ENCODE data around the gene YEATS2.
"Not testable (repeated sequence)": the region's sequence is repeated elsewhere in the genome, so short reads cannot be mapped to it uniquely, and the experiment has no call there.

The YEATS2 gene

DNA sequence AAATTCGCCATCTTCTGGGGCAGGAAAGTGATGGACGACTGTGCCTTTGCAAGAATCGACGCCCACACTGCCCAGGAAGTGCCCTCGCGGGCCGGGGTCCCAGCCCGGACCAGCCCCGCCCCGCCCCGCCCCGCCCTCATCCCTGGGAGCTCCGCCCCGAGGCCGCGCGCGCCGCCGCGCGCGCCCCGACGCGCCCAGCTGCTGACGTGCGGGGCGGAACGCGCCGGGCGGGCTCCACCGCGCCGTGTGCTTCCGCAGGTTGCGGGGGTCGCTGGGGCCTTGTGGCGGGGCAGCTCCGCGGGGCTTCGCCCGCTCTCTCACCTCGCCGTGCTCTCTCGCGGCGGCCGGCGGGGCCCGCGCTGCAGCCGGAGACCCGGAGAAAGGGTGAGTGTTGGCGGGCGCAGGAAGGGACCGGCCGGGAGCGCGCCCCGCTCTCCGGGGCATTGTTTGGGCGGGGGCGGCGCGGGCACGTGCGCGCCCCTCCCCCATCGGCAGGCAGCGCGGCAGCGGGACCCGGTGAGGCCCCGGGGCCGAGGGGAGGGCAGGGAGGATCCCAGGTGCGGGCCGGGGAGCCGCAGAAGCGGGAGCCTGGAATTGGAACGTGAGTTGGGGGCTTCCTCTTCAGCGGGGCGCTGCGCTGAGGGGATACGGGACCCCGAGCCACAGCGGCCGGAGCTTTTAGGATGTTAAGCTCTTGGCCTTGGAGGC is at the start of gene YEATS2:
Gene YEATS2 (plus strand): TSS at position 188 of the 708 bp plus-strand sequence. CDS start 17,366 bp downstream, outside the sequence.
- DNase-seq, result peak; percentile 61

GRCh38 chr3:183650554-183650953 is 47.0 kb upstream of the YEATS2 start:
- no peak for DNase-seq

GRCh38 chr3:183653209-183654064 is 44.2 kb upstream of the YEATS2 start:
- no peak for DNase-seq

DNA sequence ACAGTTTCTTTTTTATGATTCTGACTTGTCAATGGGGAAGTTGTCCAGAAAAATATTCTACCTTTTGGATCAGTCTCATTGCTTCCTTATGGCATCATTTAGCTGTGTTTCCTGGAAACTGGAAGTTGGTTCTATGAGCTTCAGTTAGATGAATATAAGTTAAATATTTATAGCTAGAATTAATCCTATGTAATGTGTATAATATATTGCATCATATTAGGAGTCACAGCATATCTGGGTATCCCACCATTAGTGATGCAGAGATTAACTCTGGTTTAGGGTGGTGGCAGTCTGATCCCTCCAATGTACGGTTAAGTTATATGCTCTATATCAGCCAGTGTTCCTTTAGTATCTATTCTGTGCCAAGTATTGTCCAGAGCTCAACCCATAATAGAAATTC is 42.9 kb upstream of the YEATS2 start:
- DNase-seq, result no peak

- DNase-seq, result no peak
Observed at GRCh38 chr3:183662099-183662498, 35.5 kb upstream of the YEATS2 start.

- no peak for DNase-seq
Observed at GRCh38 chr3:183664913-183665381, 32.6 kb upstream of the YEATS2 start.

- no peak for DNase-seq
Observed at GRCh38 chr3:183680061-183680460, 17.5 kb upstream of the YEATS2 start.

- no peak for DNase-seq
Observed at GRCh38 chr3:183687705-183688104, 9.9 kb upstream of the YEATS2 start.

GRCh38 chr3:183688874-183689273 is 8.7 kb upstream of the YEATS2 start:
- DNase-seq, result no peak

- not testable (repeated sequence) for DNase-seq
Observed at GRCh38 chr3:183689621-183690020, 8.0 kb upstream of the YEATS2 start.

GRCh38 chr3:183690402-183690995 is 7.1 kb upstream of the YEATS2 start:
- DNase-seq, result no peak

GRCh38 chr3:183692436-183692835 is 5.2 kb upstream of the YEATS2 start:
- no peak for DNase-seq

DNA sequence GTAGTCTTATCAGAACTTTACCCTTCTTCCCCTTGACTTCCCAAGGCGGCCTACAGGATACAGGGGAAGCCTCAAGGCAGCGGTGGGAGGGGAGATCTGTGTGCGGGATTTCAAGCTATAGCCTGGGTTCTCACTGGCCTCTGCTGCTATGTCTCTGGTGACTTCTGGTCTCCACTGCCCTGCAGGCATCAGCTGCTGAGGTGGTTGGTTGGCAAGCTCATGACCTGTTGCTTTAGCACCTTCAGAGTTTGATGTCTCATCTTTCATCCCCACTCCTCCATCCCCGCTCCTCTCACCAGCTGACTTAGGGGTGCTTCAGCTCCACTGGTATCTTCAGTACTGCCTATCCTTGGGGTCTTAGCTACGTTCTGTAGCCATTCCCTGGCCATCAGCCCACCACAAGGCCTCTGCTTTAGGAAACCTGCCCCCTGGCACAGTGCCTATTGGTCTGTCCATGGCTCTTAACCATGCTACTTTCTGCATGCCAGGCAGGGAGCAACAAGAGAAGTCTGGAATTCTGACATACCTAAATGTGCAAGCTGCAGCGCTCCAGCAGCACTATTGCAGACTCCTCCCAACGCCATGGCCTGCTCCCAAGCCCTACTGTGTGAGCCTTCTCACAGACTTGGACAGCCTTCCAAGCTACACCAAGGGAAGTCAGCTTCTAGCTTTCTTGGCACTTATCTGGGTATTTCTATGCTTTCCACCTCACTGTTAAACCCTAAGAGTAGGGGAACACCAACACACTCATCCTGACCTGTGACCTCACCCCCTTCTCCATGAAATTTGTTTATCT is 1.8 kb upstream of the YEATS2 start:
- DNase-seq, result no peak

DNA sequence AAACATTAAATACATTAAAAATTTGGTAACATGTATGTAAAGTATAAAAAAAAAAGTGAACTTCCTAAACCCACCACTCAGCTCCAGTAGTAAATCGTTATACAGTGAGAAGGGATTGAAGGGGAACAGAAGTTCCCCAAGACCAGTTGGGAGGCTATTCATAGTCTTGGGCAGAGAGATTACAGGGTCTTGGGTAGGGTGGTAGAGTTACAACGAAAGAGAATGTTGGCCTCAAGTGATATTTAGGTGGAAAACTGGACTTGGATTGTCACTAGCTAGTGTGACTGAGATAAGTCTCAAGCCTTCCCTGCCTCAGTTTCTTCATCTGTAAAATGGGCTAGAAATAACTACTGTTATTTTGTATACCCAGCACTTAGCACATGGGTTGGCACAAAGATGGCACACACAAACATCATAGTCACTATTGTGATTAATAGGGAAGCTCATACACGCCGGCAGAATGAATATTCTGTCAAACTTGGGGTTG is 431 bp upstream of the YEATS2 start:
- DNase-seq, result no peak

- peak; percentile 27 for DNase-seq
Observed at GRCh38 chr3:183698318-183698751, 738 bp downstream of the YEATS2 start.

GRCh38 chr3:183698756-183699155 is 1.2 kb downstream of the YEATS2 start:
- peak; percentile 37 for DNase-seq

DNA sequence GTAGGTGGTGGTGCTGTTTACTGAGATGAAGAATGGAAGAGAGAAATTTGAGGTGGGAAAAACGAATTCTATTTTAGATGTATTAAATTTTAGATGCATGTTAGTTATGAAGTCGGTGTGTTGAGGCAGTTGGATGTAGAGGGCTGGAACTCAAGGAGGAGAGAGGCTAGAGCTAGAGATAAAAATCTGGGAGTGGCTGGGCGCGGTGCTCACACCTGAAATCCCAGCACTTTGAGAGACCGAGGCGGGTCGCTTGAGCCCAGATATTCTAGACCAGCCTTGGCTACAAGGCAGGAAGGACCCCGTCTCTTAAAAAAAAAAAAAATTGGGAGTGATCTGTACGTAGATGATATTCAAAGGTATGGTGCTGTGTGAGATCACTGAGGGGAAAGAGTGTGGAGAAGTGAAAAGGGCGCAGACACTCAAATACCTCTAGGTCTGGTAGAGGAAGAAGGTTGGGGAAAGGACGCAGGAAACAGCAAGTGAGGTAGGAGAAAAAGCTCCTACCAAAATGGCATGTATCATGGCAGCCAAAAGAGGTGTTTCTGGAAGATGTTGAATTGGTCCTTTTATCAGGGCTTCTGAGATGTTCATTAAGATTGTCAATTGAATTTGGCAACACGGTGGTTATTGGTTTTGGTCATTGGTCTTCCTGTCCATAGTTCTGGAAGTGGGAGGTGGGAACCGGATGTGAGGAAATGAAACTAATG is 1.8 kb downstream of the YEATS2 start:
- DNase-seq, result no peak

DNA sequence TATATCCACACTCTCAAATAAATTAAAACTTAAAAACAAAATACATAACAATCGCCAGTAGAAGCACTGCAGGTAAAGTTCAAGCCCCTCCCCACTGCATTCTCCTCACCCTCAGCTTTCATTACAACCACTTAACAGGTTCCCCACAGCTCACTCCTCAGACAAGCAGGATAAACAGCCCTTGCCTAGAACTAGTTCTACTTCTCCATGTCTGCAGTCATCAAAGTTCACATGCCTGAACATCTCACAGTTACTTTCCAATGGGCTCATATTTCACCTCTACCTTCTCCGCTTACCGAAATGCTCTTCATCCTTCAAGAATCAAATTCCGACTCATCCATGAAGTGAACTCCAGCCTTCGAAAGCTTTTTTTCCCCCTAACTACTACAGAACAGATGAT is 4.1 kb downstream of the YEATS2 start:
- DNase-seq, result no peak

GRCh38 chr3:183703892-183704291 is 6.3 kb downstream of the YEATS2 start:
- DNase-seq, result not testable (repeated sequence)

- DNase-seq, result no peak
Observed at GRCh38 chr3:183710231-183710630, 12.6 kb downstream of the YEATS2 start.

DNA sequence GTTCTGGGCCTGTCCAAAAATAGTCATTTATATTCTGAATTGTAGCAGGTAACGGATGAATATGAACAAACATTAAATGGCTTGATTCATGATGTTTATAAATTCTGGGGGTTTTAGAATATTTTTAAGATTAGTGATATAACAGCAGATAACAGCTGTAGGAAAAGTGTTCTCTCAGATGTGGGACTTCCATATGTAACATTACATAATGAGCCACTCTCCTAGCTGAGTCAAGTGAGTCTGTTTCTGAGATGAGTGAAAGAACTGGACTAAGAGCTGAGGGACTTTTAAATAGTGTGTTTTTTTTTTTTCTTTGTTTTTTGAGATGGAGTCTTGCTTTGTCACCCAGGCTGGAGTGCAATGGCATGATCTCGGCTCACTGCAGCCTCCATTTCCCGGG is 13.9 kb downstream of the YEATS2 start:
- DNase-seq, result no peak

DNA sequence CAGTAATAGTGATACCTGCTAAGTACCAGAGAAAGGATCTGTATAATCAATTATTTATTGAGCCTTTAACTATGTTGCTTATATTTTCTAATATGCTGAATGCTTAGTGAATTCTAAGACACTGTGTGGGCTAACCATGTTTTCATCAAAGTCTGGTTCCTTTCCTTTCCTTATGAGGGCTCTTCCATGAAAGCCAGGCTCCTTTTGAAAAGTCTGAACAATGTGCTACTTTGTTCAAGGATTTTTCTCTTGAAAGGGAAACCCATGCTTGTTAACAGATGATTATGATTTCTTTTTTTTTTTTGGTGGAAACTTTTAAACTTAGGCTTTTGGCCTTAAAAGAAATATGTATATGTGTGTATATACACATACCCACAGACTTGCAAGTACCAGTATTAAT is 17.0 kb downstream of the YEATS2 start:
- no peak for DNase-seq

All from CD4-positive, alpha-beta T cell treated with Interleukin-4 for 4 hours (primary cell).